Fibroblast of villous mesenchyme (primary cell): ENCODE results near the gene NELFCD. TPM values are rescaled to one million over a fixed set of nuclear protein-coding genes. Genes with fewer than 3 reads are reported as not detected.

Source experiments
- DNase-seq: peaks from one replicate; pipeline ENCODE4 v3.0.0-alpha.2; 2010; ENCODE audit warnings: low read depth
- H3K4me3 ChIP-seq: 2 replicates; pipeline ENCODE4 v1.5.1; 2011; ENCODE audit warnings: low read depth, mild to moderate bottlenecking, low read length
- CTCF ChIP-seq: IDR thresholded peaks from 2 replicates; pipeline ENCODE4 v1.5.1; 2012; ENCODE audit warnings: low read depth, mild to moderate bottlenecking, low read length; ENCODE audit not compliant: insufficient read depth
- total RNA-seq: library from RNA; depleted of rRNA; stranded (reverse); fragments of >200 nt; gene quantifications from 2 replicates; pipeline ENCODE4 v1.2.3, GENCODE V29; 2012

Gene NELFCD
- total RNA-seq, 1 donor: 38.9 TPM

GRCh38 chr20:59042151-59042795 is 61.2 kb downstream of the NELFCD start, which contains the start of gene PRELID3B:
TSS of gene PRELID3B (minus strand) at chr20:59042786. CDS start at chr20:59042730, 56 bp downstream.
- peak within 1 kb of the TSS; percentile 82 for H3K4me3 ChIP-seq
- peak; percentile 39 for DNase-seq

GRCh38 chr20:59042796-59043631 is 62.0 kb downstream of the NELFCD start:
- peak overlapping the region; percentile 82 for H3K4me3 ChIP-seq
- TF ChIP-seq CTCF: no peak
- peak; percentile 88 for DNase-seq

More at GRCh38 chr20:59042151-59042795, 61.2 kb downstream of the NELFCD start, which contains the start of gene PRELID3B:
- no peak for TF ChIP-seq CTCF

GRCh38 chr20:59043698-59044097 is 62.6 kb downstream of the NELFCD start:
- H3K4me3 ChIP-seq: no peak overlapping the region
- no peak for TF ChIP-seq CTCF
- DNase-seq: no peak

DNA sequence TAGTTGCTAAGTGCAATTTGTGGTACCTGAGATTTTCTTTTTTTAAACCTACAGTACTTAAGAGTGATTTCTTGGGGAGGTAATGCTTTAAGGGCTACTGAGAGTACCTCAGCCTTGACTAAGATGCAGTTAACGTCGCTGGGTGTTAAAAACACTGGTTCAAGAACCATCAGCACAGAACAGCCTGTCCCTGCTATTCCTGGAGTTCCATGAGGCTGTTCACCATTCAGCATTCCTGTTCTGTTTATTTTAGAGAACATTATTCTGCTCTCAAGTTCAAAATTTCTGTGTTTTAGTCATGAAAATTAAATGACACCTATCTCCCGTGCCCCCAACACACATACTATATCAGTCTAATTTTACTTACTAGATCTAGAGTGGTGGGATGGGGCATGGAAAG is 63.2 kb downstream of the NELFCD start:
- DNase-seq: no peak
- TF ChIP-seq CTCF: no peak
- no peak overlapping the region for H3K4me3 ChIP-seq

Other genes with a start within 250 kb of the NELFCD start
- gene GNAS-AS1, start 130.4 kb upstream of the NELFCD start, total RNA-seq: 0.43 and 0.64 TPM in 2 replicates
- gene GNAS, start 128.5 kb upstream of the NELFCD start, total RNA-seq: 345 and 361 TPM in 2 replicates
- 79.9 and 92.1 TPM in 2 replicates for gene CTSZ, start 26.0 kb downstream of the NELFCD start, total RNA-seq
- gene TUBB1, start 38.2 kb downstream of the NELFCD start, total RNA-seq: not detected in 2 replicates
- gene ATP5F1E, start 51.1 kb downstream of the NELFCD start, total RNA-seq: 27.2 and 27.7 TPM in 2 replicates
- gene PRELID3B, start 61.5 kb downstream of the NELFCD start, total RNA-seq: 61.2 and 85.1 TPM in 2 replicates
- gene ZNF831, start 182.6 kb downstream of the NELFCD start, total RNA-seq: not detected in 2 replicates